Skeletal muscle tissue (tissue), 4 donors: ENCODE data around the gene CYSLTR1. TPM values are rescaled to one million over a fixed set of nuclear protein-coding genes. Genes with fewer than 3 reads are reported as not detected.
"Not testable (repeated sequence)": the region's sequence is repeated elsewhere in the genome, so short reads cannot be mapped to it uniquely, and the experiment has no call there.

Experiments used
- H3K27ac ChIP-seq: one replicate; pipeline ENCODE4 v1.7.0; 2013; ENCODE audit warnings: mild to moderate bottlenecking, low read depth, low read length, inconsistent platforms
- H3K27me3 ChIP-seq, 3 donors: one replicate each; pipeline ENCODE4 v1.7.0; 2013; ENCODE audit warnings: low read length in 3 of 3; ENCODE audit not compliant: control insufficient read depth in 3 of 3, insufficient read depth in 3 of 3
- H3K36me3 ChIP-seq, 3 donors: one replicate each; pipeline ENCODE4 v1.7.0; 2013; ENCODE audit warnings: low read length in 3 of 3; ENCODE audit not compliant: control insufficient read depth in 3 of 3, insufficient read depth in 3 of 3
- H3K4me1 ChIP-seq, 3 donors: one replicate each; pipeline ENCODE4 v1.7.0; 2013; ENCODE audit warnings: low read length in 3 of 3, mild to moderate bottlenecking in 3 of 3; ENCODE audit not compliant: control insufficient read depth in 3 of 3, insufficient read depth in 3 of 3
- H3K4me3 ChIP-seq, 3 donors: one replicate each; pipeline ENCODE4 v1.7.0; 2013; ENCODE audit warnings: low read length in 3 of 3
- H3K9ac ChIP-seq, 3 donors: one replicate each; pipeline ENCODE4 v1.7.0; 2013; ENCODE audit warnings: low read length in 3 of 3, mild to moderate bottlenecking in 3 of 3, moderate library complexity in 2 of 3, low read depth in 1 of 3
- H3K9me3 ChIP-seq, 3 donors: one replicate each; pipeline ENCODE4 v1.7.0; 2013; ENCODE audit warnings: low read length in 3 of 3; ENCODE audit not compliant: control insufficient read depth in 3 of 3
- total RNA-seq: library from RNA; depleted of rRNA; stranded (reverse); fragments of >200 nt; gene quantifications from one replicate; pipeline ENCODE4 v1.2.3, GENCODE V29; 2014
- donor health status: Osteomylitis.

Gene CYSLTR1
- total RNA-seq, 1 donor from 2014 or later = 7.3 TPM

DNA sequence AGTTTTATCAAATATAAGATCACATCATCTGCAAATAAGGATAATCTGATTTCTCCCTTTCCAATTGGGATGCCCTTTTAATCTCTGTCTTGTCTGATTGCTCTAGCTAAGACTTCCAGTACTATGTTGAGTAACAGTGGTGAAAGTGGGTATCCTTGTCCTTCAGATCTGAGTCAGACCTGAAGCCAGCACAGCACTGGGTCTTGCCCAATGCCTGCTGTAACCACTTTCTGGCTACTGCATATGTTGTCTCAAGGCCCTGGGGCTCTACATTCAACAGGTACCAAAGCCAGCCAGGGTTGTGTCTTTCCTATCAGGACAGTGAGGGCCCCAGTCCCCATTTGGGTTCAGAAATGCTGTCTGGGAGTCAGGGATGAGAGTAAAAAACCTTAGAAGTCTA, 90.3 kb downstream of the CYSLTR1 start:
- no peak overlapping the region for H3K27ac ChIP-seq
- no peaks in the 10 kb centered on the region for H3K9me3 ChIP-seq
- H3K4me1 ChIP-seq = no peaks in the 10 kb centered on the region
- H3K4me3 ChIP-seq = no peak overlapping the region
- H3K27me3 ChIP-seq = no peaks in the 10 kb centered on the region
- no peaks in the 10 kb centered on the region for H3K36me3 ChIP-seq
- H3K9ac ChIP-seq = no peak overlapping the region

DNA sequence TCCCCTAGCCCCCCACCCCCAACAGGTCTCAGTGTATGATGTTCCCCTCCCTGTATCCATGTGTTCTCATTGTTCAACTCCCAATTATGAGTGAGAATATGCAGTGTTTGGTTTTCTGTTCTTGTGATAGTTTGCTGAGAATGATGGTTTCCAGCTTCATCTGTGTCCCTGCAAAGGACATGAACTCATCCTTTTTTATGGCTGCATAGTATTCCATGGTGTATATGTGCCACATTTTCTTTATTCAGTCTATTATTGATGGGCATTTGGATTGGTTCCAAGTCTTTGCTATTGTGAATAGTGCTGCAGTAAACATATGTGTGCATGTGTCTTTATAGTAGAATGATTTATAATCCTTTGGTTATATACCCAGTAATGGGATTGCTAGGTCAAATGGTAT, 101.4 kb downstream of the CYSLTR1 start:
- H3K9me3 ChIP-seq, H3K4me3 ChIP-seq, H3K9ac ChIP-seq, H3K36me3 ChIP-seq, H3K4me1 ChIP-seq, H3K27ac ChIP-seq, H3K27me3 ChIP-seq: not testable (repeated sequence)

Other genes starting within 250 kb of the CYSLTR1 start
- gene PGK1, start 223.4 kb downstream of the CYSLTR1 start, total RNA-seq = 125 TPM
- gene TAF9B, start 188.0 kb downstream of the CYSLTR1 start, total RNA-seq = 16.7 TPM